K562 (cell line): Measurements from ENCODE around the gene LLCFC1. TPM values are rescaled to one million over a fixed set of nuclear protein-coding genes. Genes with fewer than 3 reads are reported as not detected.

Source experiments
- ATAC-seq: fragments of 200-7000 bp; cut with Tn5 transposase; 3 replicates; pipeline ENCODE4 v1.9.1; 2020; ENCODE audit warnings: moderate library complexity
- BruUV-seq: library from RNA; stranded (reverse); fragments of 400-500 nt; replicated peaks from 2 replicates; lab custom pipeline; 2021; lab: Mats Ljungman, UMichigan
- CTCF ChIA-PET: fragments of 300-600 bp; formaldehyde crosslinking; extraction: SDS; loops from one replicate; lab custom pipeline; 2021; ENCODE audit warnings: low intra/inter-chr PET ratio; lab: Yijun Ruan, JAX
- POLR2A ChIA-PET: fragments of 300-600, 350-650 bp; sonication (Branson Sonifier 250); formaldehyde crosslinking; extraction: SDS; loops from one replicate; lab custom pipeline; 2021; ENCODE audit warnings: antibody characterized with exemption, inconsistent platforms; lab: Yijun Ruan, JAX
- DNase-seq, 4 experiments: peaks; one replicate each; pipeline versions ENCODE4 v3.0.0 to v3.0.0-alpha.2; 2011 to 2018; ENCODE audit warnings: low spot score in 3 of 4, mixed read lengths in 3 of 4; ENCODE audit errors: extremely low read depth in 1 of 4
- FAIRE-seq: peaks from 2 replicates; lab custom pipeline; 2011; peaks lifted over from hg19 to GRCh38; lab: Jason Lieb, UNC
- H2AFZ ChIP-seq: 2 replicates; pipeline ENCODE4 v1.6.0; 2011; ENCODE audit warnings: low read depth, low read length, control low read depth, inconsistent platforms
- H3K27ac ChIP-seq: fragments of 200-600 bp; 3 replicates; pipeline ENCODE4 v1.8.0; 2011; ENCODE audit warnings: low read depth, mild to moderate bottlenecking, control low read depth, inconsistent platforms, low read length, moderate library complexity, mixed read lengths; ENCODE audit errors: extremely low read depth
- H3K27me3 ChIP-seq, 2 experiments: fragments of 300-600 bp in 1 of 2; 2 replicates in 1 of 2; 3 replicates in 1 of 2; pipeline versions ENCODE4 v1.6.0 to v1.8.0; 2011; ENCODE audit warnings: inconsistent platforms in 2 of 2, low read length in 2 of 2, mild to moderate bottlenecking in 1 of 2, mixed read lengths in 1 of 2, moderate library complexity in 1 of 2; ENCODE audit not compliant: control insufficient read depth in 2 of 2, insufficient read depth in 2 of 2
- H3K36me3 ChIP-seq: fragments of 300-600 bp; 3 replicates; pipeline ENCODE4 v1.8.0; 2011; ENCODE audit warnings: mild to moderate bottlenecking, low read length, inconsistent platforms; ENCODE audit not compliant: control insufficient read depth, insufficient read depth
- H3K4me1 ChIP-seq, 2 experiments: fragments of 200-600 bp in 1 of 2; replicated peaks in 1 of 2; 2 replicates in 1 of 2; 3 replicates in 1 of 2; pipeline versions ENCODE4 v1.5.1 to v1.8.0; 2011; ENCODE audit warnings: inconsistent platforms in 2 of 2, low read length in 2 of 2, mild to moderate bottlenecking in 1 of 2, mixed read lengths in 1 of 2, moderate library complexity in 1 of 2; ENCODE audit not compliant: control insufficient read depth in 2 of 2, insufficient read depth in 2 of 2
- H3K4me2 ChIP-seq: 2 replicates; pipeline ENCODE4 v1.6.1; 2011; ENCODE audit warnings: low read length, control low read depth, inconsistent platforms, mixed read lengths; ENCODE audit not compliant: insufficient read depth
- H3K4me3 ChIP-seq: fragments of 200-600 bp; sonication (generic), shearing (Covaris generic); 2 replicates; pipeline ENCODE4 v1.5.1; 2016; ENCODE audit warnings: control low read depth, inconsistent platforms
- H3K79me2 ChIP-seq: fragments of 200-600 bp; 3 replicates; pipeline ENCODE4 v1.8.0; 2011; ENCODE audit warnings: low read length, inconsistent platforms; ENCODE audit not compliant: control insufficient read depth, insufficient read depth
- H3K9ac ChIP-seq, 2 experiments: 2 replicates each; pipeline versions ENCODE4 v1.6.0 to v1.6.1; 2011; ENCODE audit warnings: low read depth in 2 of 2, low read length in 2 of 2, control low read depth in 1 of 2, inconsistent platforms in 1 of 2, mild to moderate bottlenecking in 1 of 2, mixed read lengths in 1 of 2; ENCODE audit not compliant: insufficient read depth in 1 of 2
- H3K9me1 ChIP-seq: one replicate; pipeline ENCODE4 v1.6.0; 2011; ENCODE audit warnings: inconsistent platforms, mild to moderate bottlenecking, low read length, moderate library complexity; ENCODE audit not compliant: control insufficient read depth, insufficient read depth
- H3K9me3 ChIP-seq: replicated peaks from 2 replicates; pipeline ENCODE4 v1.5.1; 2011; ENCODE audit warnings: low read depth, low read length, inconsistent platforms; ENCODE audit not compliant: control insufficient read depth, insufficient read depth
- H4K20me1 ChIP-seq: replicated peaks from 2 replicates; pipeline ENCODE4 v1.6.1; 2011; ENCODE audit warnings: low read length, inconsistent platforms, mixed read lengths; ENCODE audit not compliant: control insufficient read depth, insufficient read depth
- ASH1L ChIP-seq: fragments of 450-650 bp; IDR thresholded peaks from 2 replicates; pipeline ENCODE4 v1.6.1; 2018; ENCODE audit warnings: borderline replicate concordance, mild to moderate bottlenecking, low read depth; ENCODE audit not compliant: partially characterized antibody
- CHCHD3 ChIP-seq: fragments of 250-450 bp; sonication (Bioruptor Pico); IDR thresholded peaks from 2 replicates; pipeline ENCODE4 v2.1.2; 2022; ENCODE audit warnings: mild to moderate bottlenecking
- HDAC1 ChIP-seq, 2 experiments: fragments of 450-650 bp; IDR thresholded peaks; 2 replicates each; pipeline ENCODE4 v1.6.1; 2016 to 2017; ENCODE audit warnings: inconsistent platforms in 1 of 2, mild to moderate bottlenecking in 1 of 2, moderate library complexity in 1 of 2
- HLTF ChIP-seq: fragments of 450-650 bp; IDR thresholded peaks from 2 replicates; pipeline ENCODE4 v1.6.1; 2016
- HSF4 ChIP-seq: fragments of 250-450 bp; sonication (Bioruptor Pico); IDR thresholded peaks from 2 replicates; pipeline ENCODE4 v2.1.2; 2022; ENCODE audit warnings: mild to moderate bottlenecking, moderate library complexity, borderline replicate concordance
- OTX1 ChIP-seq: fragments of 450-650 bp; formaldehyde crosslinking; IDR thresholded peaks from 2 replicates; pipeline ENCODE4 v1.4.0; 2022; ENCODE audit warnings: mild to moderate bottlenecking
- THRAP3 ChIP-seq: fragments of 450-650 bp; IDR thresholded peaks from 2 replicates; pipeline ENCODE4 v1.6.1; 2016; ENCODE audit warnings: mild to moderate bottlenecking, inconsistent platforms, borderline replicate concordance
- in situ Hi-C: fragments of 300-500 bp; cut with MboI; formaldehyde crosslinking; loops from 4 replicates; pipeline ENCODE4 v1.15.0; 2018; ENCODE audit warnings: inconsistent platforms, mixed read lengths
- intact Hi-C: fragments of 100-400 bp; cut with micrococcal nuclease; formaldehyde crosslinking; loops from 2 replicates; pipeline ENCODE4 v1.14.2; 2022
- polyA plus RNA-seq, 8 experiments: library from polyadenylated mRNA; depleted of rRNA in 4 of 8; stranded (reverse) in 5 of 8; unstranded in 3 of 8; fragments of >200 nt; fragmentation: Nextera tagmentation in 2 of 8; fragmentation: Illumina TruSeq in 1 of 8; extraction: Ambion mirVana in 2 of 8; extraction: Trizol in 1 of 8; gene quantifications; 2 replicates each; pipeline versions ENCODE4 v1.2.1 to v1.2.3, GENCODE V29; 2011 to 2014; ENCODE audit warnings: inconsistent platforms in 1 of 8, missing spikeins in 1 of 8
- total RNA-seq, 7 experiments: library from RNA; depleted of rRNA in 6 of 7; stranded (reverse); fragments of >200 nt in 6 of 7; fragmentation: Illumina TruSeq in 2 of 7; extraction: Trizol in 2 of 7; gene quantifications; 2 replicates each; pipeline versions ENCODE4 v1.2.1 to v1.2.3, GENCODE V29; 2011 to 2021; ENCODE audit warnings: low replicate concordance in 1 of 7
- TF ChIP-seq, protein P1 (sequence below): fragments of 450-650 bp; conservative IDR thresholded peaks from 2 replicates; pipeline ENCODE4 v1.6.1; 2016; ENCODE audit warnings: missing genetic modification characterization, low read depth, mild to moderate bottlenecking, control low read depth, missing compliant biosample characterization
- TF ChIP-seq, protein P2 (sequence below): fragments of 450-650 bp; IDR thresholded peaks from 2 replicates; pipeline ENCODE4 v1.7.0; 2016; ENCODE audit warnings: borderline replicate concordance
- TF ChIP-seq, protein P3 (sequence below): IDR thresholded peaks from 2 replicates; pipeline ENCODE4 v1.6.1; 2016; ENCODE audit warnings: missing genetic modification characterization, missing compliant biosample characterization

LLCFC1 gene
- total and polyA plus RNA-seq, 9 of the 15 experiments (the other 6 are each of a cell fraction or from before 2014, with no cell fraction given), result not detected

DNA sequence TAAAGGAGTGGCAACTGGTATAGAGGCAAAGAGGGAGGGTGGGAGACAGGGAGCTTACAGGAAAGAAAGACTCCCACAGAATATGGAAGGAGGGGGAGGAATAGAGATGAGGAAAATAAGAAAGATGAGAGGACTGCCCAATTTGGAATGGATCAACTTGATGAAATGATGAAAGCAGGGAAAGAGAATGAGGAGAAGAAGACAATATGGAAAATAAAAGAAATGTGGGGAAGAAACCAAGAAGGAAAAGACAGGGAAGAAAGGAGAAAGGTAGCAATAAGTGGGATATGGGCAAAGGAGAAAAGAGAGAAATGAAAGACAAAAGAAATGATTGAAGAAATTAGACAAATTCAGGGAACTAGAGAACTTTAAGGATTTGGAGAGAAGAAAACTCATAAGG is 19.9 kb downstream of the LLCFC1 start:
- H3K79me2 ChIP-seq, result peaks cover 25% of the 10 kb centered on the region
- DNase-seq (no peak), FAIRE-seq (no peak)
- H3K27me3 ChIP-seq, result no peaks in the 10 kb centered on the region
- POLR2A ChIA-PET, result no interaction called here
- no peak overlapping the region for H3K9ac ChIP-seq
- no TSS peak for BruUV-seq
- CTCF ChIA-PET, result interaction anchor here (0.7 kb wide), 1 partner anchor 106 kb away, joined by 3 read pairs; no protein-coding TSS in a partner anchor
- H4K20me1 ChIP-seq, result peaks cover 15% of the 10 kb centered on the region
- no peaks in the 10 kb centered on the region for H3K9me3 ChIP-seq
- in situ Hi-C loops (no loop called here), intact Hi-C loops (no loop called here)
- peaks cover 58% of the 10 kb centered on the region for H3K36me3 ChIP-seq
- TF ChIP-seq, protein P1, sequence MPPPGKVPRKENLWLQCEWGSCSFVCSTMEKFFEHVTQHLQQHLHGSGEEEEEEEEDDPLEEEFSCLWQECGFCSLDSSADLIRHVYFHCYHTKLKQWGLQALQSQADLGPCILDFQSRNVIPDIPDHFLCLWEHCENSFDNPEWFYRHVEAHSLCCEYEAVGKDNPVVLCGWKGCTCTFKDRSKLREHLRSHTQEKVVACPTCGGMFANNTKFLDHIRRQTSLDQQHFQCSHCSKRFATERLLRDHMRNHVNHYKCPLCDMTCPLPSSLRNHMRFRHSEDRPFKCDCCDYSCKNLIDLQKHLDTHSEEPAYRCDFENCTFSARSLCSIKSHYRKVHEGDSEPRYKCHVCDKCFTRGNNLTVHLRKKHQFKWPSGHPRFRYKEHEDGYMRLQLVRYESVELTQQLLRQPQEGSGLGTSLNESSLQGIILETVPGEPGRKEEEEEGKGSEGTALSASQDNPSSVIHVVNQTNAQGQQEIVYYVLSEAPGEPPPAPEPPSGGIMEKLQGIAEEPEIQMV (tag), result 0 out of 2 replicates have a peak, but pooled peaks have one; percentile 17
- TF ChIP-seq, protein P2, sequence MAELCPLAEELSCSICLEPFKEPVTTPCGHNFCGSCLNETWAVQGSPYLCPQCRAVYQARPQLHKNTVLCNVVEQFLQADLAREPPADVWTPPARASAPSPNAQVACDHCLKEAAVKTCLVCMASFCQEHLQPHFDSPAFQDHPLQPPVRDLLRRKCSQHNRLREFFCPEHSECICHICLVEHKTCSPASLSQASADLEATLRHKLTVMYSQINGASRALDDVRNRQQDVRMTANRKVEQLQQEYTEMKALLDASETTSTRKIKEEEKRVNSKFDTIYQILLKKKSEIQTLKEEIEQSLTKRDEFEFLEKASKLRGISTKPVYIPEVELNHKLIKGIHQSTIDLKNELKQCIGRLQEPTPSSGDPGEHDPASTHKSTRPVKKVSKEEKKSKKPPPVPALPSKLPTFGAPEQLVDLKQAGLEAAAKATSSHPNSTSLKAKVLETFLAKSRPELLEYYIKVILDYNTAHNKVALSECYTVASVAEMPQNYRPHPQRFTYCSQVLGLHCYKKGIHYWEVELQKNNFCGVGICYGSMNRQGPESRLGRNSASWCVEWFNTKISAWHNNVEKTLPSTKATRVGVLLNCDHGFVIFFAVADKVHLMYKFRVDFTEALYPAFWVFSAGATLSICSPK, result peak; percentile 53; the same call in 1 of the 2 replicates
- TF ChIP-seq CHCHD3 (CRISPR knock-in tag), result no peak
- peak; percentile 38; the same call in 1 of the 2 replicates for TF ChIP-seq HLTF
- peak; percentile 18 for TF ChIP-seq ASH1L
- no peak for TF ChIP-seq HSF4 (CRISPR knock-in tag)
- TF ChIP-seq OTX1 (CRISPR knock-in tag), result peak; percentile 49; the same call in 1 of the 2 replicates
- 0 out of 2 replicates have a peak, but pooled peaks have one; percentile 29 for TF ChIP-seq THRAP3
- TF ChIP-seq, protein P3, sequence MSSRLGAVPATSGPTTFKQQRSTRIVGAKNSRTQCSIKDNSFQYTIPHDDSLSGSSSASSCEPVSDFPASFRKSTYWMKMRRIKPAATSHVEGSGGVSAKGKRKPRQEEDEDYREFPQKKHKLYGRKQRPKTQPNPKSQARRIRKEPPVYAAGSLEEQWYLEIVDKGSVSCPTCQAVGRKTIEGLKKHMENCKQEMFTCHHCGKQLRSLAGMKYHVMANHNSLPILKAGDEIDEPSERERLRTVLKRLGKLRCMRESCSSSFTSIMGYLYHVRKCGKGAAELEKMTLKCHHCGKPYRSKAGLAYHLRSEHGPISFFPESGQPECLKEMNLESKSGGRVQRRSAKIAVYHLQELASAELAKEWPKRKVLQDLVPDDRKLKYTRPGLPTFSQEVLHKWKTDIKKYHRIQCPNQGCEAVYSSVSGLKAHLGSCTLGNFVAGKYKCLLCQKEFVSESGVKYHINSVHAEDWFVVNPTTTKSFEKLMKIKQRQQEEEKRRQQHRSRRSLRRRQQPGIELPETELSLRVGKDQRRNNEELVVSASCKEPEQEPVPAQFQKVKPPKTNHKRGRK (tag), result peak; percentile 94; the same call in 1 of the 2 replicates
- TF ChIP-seq HDAC1 (IDR thresholded peaks at IDR 0.05), result 0 out of 4 replicates have a peak, but pooled peaks of 1 of the 2 experiments have one; percentile 18
- TF ChIP-seq, all 486 proteins: peak for 8
- no peak overlapping the region for H2AFZ ChIP-seq
- H3K9me1 ChIP-seq, result no peaks in the 10 kb centered on the region
- H3K4me2 ChIP-seq, result no peak overlapping the region
- peaks cover 40 to 68% of the 10 kb centered on the region in 2 experiments for H3K4me1 ChIP-seq
- ATAC-seq, result no peak
- no peak overlapping the region for H3K4me3 ChIP-seq
- H3K27ac ChIP-seq, result no peak overlapping the region
